SIG-M5 (cell line): Measurements from ENCODE around the gene CNTN4.

Source experiments
- DNase-seq: peaks from one replicate; lab custom pipeline; 2025; lab: John Stamatoyannopoulos, UW

CNTN4 gene

DNA sequence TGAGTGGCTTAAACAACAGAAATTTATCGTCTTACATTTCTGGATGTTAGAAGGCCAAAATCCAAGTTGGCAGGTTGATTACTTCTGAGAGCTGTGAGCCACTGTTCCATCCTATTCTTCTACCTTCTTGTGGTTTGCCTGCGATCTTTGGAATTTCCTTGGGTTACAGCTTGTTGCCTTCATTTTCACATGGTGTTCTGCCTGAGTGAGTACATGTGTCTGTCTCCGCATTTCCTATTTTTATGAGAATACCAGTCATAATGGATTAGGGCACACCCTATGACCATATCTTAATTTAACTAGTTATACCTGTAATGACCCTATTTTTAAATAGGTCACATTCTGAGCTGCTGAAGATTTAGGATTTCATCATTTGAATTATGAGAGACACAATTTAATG, 294.3 kb downstream of the CNTN4 start:
- DNase-seq = no peak

DNA sequence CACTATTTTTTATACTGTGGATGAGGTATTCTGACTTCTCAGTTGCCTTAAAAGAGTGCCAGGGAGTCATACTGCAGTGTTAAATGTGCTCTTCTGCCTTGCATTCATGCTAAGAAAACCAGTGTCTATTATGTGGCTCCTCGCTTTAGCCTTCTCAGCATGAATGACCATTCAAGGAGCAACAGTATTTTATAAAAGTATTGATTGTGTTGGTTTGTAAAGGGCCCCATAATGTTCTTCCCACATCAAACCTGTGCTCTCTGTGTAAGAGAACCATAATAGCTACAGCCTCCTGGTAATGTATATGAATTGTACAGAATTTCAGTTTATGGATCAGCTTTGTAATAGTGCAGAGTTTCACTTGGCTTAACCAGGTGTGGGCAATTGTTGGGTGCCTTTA, 316.4 kb downstream of the CNTN4 start:
- DNase-seq = no peak

DNA sequence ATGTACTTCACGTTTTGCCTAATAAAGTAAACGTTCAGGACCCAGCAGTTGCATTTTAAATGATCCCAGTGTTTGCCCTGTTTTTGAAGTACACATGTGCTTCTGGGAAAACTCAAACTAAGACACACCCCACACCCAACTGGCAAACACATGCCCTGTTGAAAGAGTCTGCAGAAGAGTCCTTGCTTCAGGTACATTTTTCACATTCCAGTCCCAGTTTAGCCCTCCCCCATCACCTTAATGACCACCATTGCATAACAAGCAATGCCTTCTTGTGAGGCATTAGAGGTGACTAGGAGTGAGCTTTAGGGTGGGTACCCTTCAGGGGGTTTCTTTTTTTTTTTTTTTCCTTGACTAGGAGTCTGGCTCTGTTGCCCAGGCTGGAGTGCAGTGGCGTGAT, 322.3 kb downstream of the CNTN4 start:
- no peak for DNase-seq

DNA sequence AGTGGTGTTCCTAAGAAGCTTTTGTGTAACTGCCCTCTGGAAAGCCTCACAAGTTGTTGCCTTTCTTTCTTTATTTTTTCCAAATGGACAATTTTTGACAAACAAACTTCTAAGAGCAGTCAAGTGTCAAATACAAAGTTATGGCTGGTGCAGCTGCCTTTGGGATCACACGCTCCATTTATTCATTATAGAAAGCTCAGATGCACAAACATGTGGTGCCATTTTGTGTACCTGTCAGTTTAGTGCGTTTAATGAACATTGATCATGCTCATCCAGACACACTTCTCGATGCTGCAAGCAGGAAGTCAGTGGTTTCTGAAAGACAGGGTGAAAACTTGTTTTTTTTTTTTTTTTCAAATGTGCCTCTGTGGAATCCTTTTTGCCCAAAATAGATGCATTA, 324.5 kb downstream of the CNTN4 start:
- no peak for DNase-seq

DNA sequence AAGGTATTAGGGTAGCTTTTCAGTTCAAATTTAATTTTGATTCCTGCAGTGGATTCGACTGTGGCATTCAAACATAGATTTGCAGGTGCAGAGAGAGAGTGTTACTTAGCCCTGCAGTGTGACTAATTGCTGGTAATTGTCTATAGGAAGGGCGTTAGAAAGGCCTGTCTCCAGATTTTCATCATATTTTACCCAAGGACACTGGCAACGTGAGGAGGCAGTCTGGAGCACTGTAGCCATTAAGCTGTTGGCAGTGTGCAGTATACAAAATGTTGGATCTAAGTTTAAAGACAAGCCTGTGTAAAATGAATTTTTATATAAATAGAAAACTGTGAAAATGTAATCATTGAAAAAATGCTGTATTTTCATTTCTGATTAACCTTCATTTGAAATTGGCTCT, 342.9 kb downstream of the CNTN4 start:
- no peak for DNase-seq

DNA sequence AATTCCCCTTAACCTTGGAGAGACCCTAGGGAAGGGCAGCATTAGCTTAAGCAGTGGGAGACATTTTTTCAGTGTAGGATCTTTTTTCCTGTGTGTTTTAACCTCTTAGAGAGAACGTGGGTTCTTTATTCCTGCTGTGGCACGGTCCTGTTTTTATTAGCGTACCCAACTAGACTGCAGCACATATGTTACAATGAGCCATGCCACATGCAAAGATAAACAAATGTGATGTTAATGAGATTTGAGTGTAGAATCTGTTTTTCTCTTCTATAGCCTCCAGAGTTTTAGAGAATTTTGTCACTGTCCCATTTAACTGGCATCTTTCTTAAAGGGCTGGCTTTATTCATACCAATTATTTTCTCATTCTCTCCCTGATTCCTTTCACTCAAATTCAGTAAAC, 347.5 kb downstream of the CNTN4 start:
- no peak for DNase-seq

DNA sequence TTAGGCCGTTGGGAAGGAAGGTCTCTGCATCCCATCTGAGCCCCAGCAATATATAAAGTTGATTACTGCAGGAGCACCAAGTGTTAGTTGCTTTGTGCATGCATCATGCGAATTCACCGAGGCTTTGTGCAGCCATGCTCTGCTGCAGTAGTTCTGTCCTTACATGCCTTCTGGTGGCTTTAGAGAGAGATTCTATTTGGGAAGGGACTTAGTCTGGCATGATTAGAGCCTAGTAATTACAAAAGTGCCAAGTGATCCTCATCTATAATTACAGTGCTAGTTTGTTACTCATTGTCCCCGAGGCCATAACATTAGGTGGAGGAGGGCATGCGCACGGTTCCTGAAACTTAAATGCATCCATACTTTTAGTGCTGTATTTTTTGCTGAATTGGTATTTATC, 353.6 kb downstream of the CNTN4 start:
- no peak for DNase-seq

DNA sequence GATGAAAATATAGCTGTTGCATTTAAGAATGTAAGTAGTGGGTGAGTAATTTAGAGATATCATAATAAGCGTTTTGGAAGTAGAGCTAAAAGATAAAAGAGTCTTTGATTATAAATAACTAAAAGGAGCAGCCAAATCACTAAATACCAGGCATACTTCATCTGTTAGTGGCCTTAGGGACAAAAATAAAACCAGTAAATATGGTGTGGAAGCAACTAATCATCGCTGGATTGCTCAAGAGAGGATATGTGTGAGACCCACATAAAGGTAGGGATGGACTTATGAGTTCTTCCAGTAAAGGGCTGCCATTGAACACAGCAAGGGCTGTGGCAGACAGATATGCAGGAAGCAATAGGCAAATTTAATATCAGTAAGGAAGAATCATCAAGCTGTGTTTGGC, 356.2 kb downstream of the CNTN4 start:
- DNase-seq = no peak

DNA sequence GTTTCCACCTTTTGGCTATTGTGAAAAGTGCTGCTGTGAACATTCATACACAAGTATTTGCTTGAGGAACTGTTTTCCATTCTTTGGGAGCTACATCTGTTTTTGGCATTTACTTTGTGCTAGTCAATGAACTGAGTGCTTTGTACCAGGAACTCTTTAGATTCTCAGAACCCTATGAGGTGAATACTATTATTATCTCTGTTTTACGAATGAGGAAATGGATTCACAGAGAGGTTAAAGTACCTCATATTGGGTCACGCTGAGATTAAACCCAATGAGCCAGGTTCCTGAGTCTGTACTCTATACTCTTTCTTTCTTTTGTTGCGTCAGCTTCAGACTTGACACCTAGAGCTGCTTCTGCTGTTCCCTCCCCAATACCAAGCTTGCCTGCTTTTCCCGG, 358.1 kb downstream of the CNTN4 start:
- DNase-seq = no peak

DNA sequence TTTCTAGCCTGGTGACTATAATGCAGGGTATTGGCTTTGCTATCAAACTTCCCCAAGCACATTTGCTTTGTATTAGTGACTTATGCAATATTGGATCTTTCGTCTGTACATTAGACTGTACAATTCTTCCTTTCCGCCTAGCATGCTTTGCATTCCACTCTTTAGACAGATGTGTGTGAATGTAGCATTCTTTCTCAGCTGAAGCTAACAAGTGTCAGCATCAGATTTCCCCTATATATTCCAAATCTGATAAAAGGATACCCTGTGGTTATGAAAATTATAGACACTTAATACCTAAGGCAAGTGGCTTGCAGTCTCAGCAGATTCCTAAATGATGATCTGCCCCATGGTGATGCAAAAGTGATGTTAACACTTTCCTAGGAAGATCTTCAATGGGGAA, 360.1 kb downstream of the CNTN4 start:
- DNase-seq = no peak

DNA sequence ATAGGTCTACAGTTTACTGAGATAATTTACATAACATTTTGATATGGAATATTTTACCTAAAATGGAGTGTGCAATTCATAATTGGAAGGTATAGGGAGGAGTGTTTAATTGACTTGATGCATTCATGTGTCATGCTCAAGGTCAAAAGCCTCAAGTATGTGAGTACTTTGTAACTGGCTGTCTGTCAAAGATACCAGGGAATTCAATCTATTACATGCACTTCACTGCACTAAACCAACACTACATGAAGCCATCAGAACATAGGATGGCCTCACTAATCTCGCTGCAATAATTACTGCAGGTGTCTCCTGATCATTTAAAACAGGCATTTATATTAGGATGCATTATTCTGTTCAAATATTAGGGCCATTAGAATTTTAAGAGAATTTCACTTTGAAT, 367.2 kb downstream of the CNTN4 start:
- no peak for DNase-seq

DNA sequence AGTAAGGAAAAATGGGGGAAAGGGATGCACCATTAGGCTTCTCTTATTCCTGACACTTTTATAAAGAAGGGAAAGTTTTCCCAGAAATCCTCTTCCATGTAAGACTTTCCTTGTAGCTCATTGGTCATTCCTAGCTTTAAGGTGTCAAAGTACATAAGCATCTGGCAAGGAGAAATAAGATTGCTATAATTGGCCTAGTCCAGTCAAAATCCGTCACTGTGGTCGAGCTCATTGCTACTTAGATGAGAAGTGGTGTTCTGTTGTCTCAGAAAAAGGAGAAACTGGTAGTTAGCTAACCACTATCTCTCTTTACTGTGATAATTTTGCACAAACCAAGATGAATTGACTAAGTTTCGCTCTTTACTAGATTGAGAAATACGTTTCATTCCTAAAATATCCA, 370.1 kb downstream of the CNTN4 start:
- no peak for DNase-seq

DNA sequence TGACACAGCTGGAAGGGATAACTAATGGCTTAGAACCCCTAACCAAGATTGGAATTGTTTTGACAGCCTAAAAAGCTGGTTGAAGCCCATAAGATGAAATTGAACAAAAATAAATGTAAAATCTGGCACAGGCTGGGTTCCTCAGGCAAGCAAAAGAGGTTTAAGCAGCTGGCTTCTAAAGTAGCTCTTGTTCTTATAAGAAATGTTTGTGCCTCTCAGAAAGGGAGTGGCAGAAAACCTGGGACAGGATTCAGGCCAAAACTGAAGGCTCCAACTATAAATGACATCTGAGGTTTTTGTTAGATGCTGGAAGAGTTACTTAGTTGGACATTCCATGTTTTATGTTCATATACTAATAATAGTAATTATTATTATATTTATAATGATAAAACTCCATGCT, 378.3 kb downstream of the CNTN4 start:
- no peak for DNase-seq

DNA sequence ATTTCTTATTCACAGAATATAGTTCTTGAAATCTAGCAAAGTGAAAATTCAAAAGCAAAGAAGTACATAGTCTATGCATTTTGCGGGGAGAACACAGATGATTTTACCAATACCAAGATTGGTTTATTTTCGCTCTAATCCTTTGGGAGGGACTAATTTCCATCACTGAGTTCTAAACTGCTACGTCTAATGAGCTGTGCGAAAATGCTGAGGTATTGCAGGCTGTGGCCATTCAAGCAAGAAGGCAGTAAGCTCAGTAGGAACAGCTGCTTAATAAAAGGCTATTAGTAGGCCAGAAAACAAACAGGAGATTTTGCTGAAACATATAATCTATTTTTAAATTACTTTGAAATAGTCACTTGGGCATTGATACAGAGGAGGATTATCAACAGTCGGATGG, 379.0 kb downstream of the CNTN4 start:
- no peak for DNase-seq

DNA sequence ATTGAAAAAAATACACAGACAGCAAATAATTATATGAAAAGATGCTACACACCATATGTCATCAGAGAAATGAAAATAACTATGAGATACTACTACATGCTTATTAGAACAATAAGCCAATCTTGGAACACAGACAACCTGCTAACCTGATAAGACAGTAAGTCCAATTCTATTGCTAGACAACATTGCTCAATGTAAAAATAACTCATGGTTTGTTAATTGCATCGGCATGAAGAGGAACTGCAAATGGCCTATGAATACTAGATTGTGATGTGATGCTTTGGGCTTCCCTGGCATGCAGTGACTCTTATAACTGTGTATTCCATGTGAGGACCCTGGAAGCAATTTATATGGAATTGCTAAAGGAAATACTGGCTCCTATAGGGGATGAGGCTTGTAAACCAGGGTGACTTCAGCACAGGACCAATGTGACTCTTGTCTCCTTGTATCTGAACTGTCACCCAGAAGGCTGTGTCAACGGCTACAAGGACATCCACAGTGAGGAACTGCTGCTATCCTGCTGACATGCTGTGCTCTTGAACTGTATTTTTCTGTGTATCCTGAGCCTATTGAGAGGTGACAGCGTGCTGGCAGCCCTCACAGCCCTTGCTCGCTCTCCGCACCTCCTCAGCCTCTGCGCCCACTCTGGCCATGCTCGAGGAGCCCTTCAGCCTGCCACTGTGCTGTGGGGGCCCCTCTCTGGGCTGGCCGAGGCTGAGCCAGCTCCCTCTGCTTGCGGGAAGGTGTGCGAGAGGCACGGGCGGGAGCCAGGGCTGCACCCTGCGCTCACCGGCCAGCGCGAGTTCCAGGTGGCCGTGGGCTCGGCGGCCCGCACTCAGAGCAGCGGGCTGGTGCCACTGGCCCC, 385.7 kb downstream of the CNTN4 start:
- DNase-seq = no peak

DNA sequence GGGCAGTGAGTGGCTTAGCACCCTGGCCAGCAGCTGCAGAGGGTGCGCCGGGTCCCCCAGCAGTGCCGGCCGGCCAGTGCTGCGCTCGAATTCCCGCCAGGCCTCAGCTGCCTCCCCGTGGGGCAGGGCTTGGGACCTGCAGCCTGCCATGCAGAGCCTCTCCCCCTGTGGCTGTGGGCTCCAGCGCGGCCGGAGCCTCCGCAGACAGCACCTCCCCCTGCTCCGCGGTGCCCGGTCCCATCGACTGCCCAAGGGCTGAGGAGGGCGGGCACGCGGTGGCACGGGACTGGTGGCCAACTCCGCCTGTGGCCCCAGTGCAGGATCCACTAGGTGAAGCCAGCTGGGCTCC, 386.3 kb downstream of the CNTN4 start:
- DNase-seq = no peak

DNA sequence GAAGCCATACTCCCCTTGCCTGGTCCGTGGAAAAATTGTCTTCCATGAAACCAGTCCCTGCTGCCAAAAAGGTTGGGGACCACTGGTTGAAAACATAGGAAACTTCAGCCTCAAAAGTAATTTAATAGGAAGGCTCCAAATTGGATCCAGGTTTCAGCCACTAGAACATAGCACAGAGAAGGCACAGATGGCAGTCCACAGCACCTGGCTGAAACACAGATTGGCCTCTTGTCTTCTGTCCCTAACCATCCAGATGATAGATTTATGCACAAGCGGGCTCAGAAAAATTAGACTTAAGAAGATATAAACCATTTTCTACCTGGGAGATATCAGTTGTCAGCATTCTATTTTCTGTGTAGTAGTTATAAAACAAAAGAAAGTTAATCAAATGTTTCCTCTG, 397.1 kb downstream of the CNTN4 start:
- no peak for DNase-seq

DNA sequence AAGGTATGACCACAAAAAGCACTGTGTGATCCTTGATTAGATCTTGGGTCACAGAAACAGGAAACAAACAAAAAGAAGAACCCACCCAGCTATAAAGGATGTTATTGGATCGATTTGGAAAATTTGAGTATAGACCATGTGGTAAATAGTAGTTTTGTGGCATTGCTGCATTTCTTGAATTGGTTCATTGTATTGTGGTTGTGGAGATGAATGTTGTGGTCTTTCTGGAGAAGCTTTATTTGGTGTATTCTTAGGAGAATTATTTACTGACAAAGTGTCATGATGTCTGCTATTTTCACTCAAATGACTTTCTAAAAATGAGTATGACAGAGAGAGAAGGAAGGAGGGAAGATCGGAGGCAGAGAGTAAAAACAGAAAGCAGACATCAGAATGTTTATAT, 406.2 kb downstream of the CNTN4 start:
- no peak for DNase-seq

DNA sequence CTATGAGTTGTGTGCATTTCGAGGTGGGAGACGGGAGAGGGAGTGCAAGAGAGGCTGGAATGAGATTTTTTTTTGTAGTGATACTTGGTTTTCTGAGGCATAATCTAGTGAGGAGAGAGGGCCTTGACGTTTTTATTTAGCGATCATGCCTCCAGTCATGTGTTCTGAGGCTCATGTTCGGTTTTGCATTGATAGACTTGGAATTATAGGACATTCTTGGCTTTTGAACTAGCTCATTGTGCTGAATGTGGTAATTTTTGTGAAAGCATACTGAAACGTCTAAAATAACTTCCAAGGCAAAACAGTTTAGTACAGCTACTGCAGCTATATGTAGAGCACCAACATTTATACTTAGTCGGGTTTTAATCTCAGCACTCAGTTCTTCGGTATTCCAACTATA, 408.1 kb downstream of the CNTN4 start:
- no peak for DNase-seq

DNA sequence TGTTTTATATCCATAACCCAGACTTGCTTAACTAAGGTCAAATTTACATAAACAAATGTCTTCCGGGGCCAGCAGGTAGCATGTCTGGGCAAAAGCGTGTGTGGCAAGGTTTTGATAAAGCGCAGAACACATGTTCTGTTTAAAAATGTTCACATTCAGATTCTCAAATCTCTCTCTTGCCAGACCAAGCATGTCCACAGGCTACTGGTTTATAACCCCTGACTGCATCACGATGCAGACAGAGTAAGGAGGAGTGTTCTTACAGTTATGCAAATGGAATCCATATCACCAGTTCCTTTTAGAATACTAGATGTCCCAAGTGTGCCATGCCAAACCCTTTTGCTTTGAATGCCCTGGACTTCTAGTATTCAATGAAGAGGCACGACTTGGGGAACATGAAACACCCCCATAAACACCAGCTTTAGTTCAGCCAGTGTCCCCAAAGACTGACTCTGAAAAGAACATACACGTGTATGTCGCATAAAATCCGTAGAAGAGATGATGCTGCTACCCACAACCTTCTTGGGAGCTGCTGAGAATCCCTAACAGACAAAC, 412.0 kb downstream of the CNTN4 start:
- no peak for DNase-seq

DNA sequence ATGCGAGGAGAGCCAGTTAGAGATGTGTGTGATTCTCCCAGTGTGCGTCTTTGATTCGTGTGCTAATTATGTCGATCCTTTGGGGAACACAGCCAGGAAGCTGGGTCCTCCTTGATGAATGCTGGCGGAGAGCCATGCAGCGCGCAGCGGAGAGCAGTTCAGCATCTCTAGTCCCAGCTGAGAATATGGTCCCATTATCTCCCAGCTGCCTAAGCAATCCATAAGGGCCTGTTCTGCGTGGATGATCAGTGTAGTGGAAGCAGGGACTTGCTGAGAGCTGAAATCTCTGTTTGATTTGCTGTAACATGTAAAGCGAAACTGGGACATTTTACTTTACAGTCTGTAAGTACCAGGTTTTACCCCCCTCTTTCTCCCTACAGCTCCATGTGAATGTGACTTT, 412.7 kb downstream of the CNTN4 start:
- no peak for DNase-seq

DNA sequence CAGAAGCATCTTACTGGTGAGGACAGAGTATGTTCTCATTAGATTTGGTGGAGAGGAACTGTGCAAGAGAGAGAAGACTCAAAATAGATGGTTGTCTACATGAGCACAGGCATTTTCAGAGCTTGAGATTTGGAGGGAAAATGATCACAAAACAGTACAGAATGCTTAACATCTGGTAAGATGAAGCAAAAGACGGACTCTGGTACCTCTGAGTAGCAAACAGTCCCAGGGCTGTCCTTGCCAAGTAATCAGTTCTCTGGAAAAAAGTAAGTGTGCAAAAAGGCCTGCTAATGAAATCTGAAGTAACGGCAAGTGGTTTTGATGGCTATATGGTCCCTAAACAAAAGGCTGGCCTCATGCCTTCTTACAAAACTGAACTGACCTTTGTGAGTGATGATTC, 414.2 kb downstream of the CNTN4 start:
- DNase-seq = no peak

DNA sequence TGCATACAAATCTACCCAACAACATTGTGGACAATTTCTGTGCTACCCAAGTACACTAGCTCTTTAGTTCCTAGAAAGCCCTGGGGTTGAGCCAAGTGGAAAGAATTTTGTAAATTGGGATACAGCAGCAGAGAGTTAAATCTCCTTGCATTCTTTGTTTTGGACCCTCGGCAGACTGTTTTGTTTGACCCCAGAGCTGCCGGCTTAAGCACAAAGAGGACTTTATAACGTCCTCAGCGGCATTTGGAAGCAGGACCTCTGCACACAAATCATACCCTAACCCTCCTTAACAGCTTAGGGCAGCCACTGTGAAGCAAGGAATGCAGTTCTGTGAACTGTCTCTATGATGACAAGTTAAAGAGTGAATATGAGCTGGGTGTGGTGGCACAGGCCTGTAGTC, 415.3 kb downstream of the CNTN4 start:
- no peak for DNase-seq

DNA sequence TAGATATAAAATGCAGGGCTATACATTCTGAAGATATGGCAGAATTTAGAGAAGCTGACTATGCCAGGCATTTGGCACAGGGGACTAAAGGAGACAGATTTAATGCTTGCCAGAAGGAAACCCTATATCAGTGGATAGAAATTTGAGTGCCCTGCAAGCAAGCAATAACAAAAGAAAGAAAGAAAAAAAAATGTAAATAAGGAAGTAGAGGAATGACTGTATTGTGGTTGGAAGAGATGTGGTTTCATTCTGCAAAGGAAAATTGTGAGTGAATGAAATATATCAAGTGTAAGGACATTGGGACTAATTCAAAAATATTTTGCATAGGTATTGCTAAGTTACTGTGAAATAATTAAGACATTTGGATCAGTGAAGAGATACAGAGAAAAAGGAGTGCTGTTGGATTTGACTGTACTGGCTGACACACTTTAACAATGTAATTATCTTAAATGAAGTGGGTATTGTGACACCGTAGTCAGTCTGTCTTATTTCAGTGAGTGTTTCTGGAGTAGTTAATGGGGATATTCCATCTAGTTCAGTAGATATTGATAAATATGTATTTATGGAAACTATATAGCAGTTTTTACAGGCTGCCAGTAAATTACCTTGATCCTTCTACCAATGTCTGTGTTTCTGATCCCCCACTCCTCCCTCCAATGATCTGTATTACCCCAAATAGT, 418.2 kb downstream of the CNTN4 start:
- DNase-seq = no peak
